ENCODE data around the gene SEMA3A. TPM values are rescaled to one million over a fixed set of nuclear protein-coding genes. Genes with fewer than 3 reads are reported as not detected.
"Not testable (repeated sequence)": the region's sequence is repeated elsewhere in the genome, so short reads cannot be mapped to it uniquely, and the experiment has no call there.

SEMA3A gene
- total and polyA plus RNA-seq, 2 of the 4 experiments (the other 2 are of a cell fraction) = 31.2 to 213 TPM

- Histone ChIP-seq H3K27me3 (ENCODE audit: control insufficient read depth, insufficient read depth, low read length) (no peaks in the 10 kb centered on the region), H3K23ac (ENCODE audit: low read depth, low read length) (no peak overlapping the region), H2BK15ac (ENCODE audit: low read depth, low read length) (no peak overlapping the region; the same call in 2 of the 3 replicates), H3K14ac (replicated peaks; ENCODE audit: low read depth, low read length) (no peak overlapping the region), H3K27ac (ENCODE audit: insufficient read depth, low read length) (no peak overlapping the region), H2BK120ac (ENCODE audit: low read depth, low read length) (no peak overlapping the region), H3K4me2 (ENCODE audit: low read depth, low read length) (no peak overlapping the region), H2BK5ac (ENCODE audit: low read depth, low read length, poor library complexity, severe bottlenecking) (peak overlapping the region; percentile 40), H4K20me1 (ENCODE audit: insufficient read depth, low read length) (no peaks in the 10 kb centered on the region), H3K56ac (ENCODE audit: extremely low read depth, insufficient read depth, low read length) (no peak overlapping the region), H2AK9ac (replicated peaks; ENCODE audit: low read depth, low read length, poor library complexity) (no peak overlapping the region), H2BK20ac (ENCODE audit: low read depth, low read length) (no peak overlapping the region; the same call in 1 of the 2 replicates), H4K5ac (ENCODE audit: low read depth, low read length) (peak overlapping the region; percentile 69; the same call in 1 of the 2 replicates), H4K91ac (ENCODE audit: insufficient read depth, low read depth, low read length) (no peak overlapping the region), H3K79me1 (ENCODE audit: low read depth in 1 of 2, low read length in 2 of 2) (peaks cover 4 to 19% of the 10 kb centered on the region in 2 experiments; a peak in 2 of 4 replicates), H3K9me3 (ENCODE audit: control insufficient read depth, insufficient read depth, low read length) (no peaks in the 10 kb centered on the region), H3K4ac (ENCODE audit: low read depth, low read length) (no peak overlapping the region), H2AK5ac (ENCODE audit: low read depth, low read length) (no peak overlapping the region), H2AFZ (replicated peaks; ENCODE audit: low read length, poor library complexity) (no peak overlapping the region), H3K4me1 (ENCODE audit: control insufficient read depth, insufficient read depth, low read length) (peaks cover 10% of the 10 kb centered on the region), H3K36me3 (ENCODE audit: control insufficient read depth, insufficient read depth, low read length) (no peaks in the 10 kb centered on the region; the same call in 1 of the 2 replicates), H3K9ac (ENCODE audit: low read depth, low read length) (no peak overlapping the region), H4K8ac (ENCODE audit: low read depth in 2 of 2, low read length in 2 of 2) (0 out of 4 replicates have a peak overlapping the region, but pooled peaks of 1 of the 2 experiments have one; percentile 37), H3K18ac (ENCODE audit: low read depth, low read length) (peak overlapping the region; percentile 59), H3K4me3 (ENCODE audit: insufficient read depth, low read depth, low read length) (no peak overlapping the region), H3K9me1 (ENCODE audit: insufficient read depth, low read length) (peaks cover 3% of the 10 kb centered on the region; the same call in 1 of the 2 replicates)
- in situ Hi-C loops (cut with MboI; ENCODE audit: low sequenced_read_pairs) = no loop called here
- TF ChIP-seq MAFK (IDR thresholded peaks at IDR 0.05; ENCODE audit: low read depth, low read length) (peak; percentile 64), POLR2A (IDR thresholded peaks at IDR 0.05; ENCODE audit: low read depth, low read length) (no peak)
- BruUV-seq (replicated peaks) = no TSS peak
- intact Hi-C loops (cut with micrococcal nuclease) = no loop called here
- WGBS, 2 experiments (ENCODE audit: extremely low coverage in 2 of 2, insufficient read length in 1 of 2) = no CpG with 5 or more reads among the region's 2 CpGs
- CTCF ChIA-PET = no interaction called here
- ATAC-seq (ENCODE audit: low read depth) (no peak), DNase-seq (no peak)
- dilution Hi-C loops (cut with HindIII; ENCODE audit: low sequenced_read_pairs, unreplicated experiment) = no loop called here
- POLR2A ChIA-PET (ENCODE audit: unreplicated experiment) = interaction anchor here (0.6 kb wide), 1 partner anchor 26 kb away, joined by 3 read pairs; no protein-coding TSS in a partner anchor
These were observed 138.5 kb downstream of the SEMA3A start for GRCh38 chr7:84055904-84056605.

GRCh38 chr7:84055199-84055598, 139.4 kb downstream of the SEMA3A start:
- H2BK120ac ChIP-seq (ENCODE audit: low read depth, low read length); dilution Hi-C loops (cut with HindIII; ENCODE audit: low sequenced_read_pairs, unreplicated experiment); H3K4me1 ChIP-seq (ENCODE audit: control insufficient read depth, insufficient read depth, low read length); DNase-seq; H3K56ac ChIP-seq (ENCODE audit: extremely low read depth, insufficient read depth, low read length); H2BK5ac ChIP-seq (ENCODE audit: low read depth, low read length, poor library complexity, severe bottlenecking); H4K20me1 ChIP-seq (ENCODE audit: insufficient read depth, low read length); intact Hi-C loops (cut with micrococcal nuclease); H3K14ac ChIP-seq (replicated peaks; ENCODE audit: low read depth, low read length); H3K9me3 ChIP-seq (ENCODE audit: control insufficient read depth, insufficient read depth, low read length); BruUV-seq (replicated peaks); H3K27me3 ChIP-seq (ENCODE audit: control insufficient read depth, insufficient read depth, low read length); ATAC-seq (ENCODE audit: low read depth); H3K9ac ChIP-seq (ENCODE audit: low read depth, low read length); H3K23ac ChIP-seq (ENCODE audit: low read depth, low read length); H2BK15ac ChIP-seq (ENCODE audit: low read depth, low read length); H3K27ac ChIP-seq (ENCODE audit: insufficient read depth, low read length); CTCF ChIA-PET; H3K4ac ChIP-seq (ENCODE audit: low read depth, low read length); H4K91ac ChIP-seq (ENCODE audit: insufficient read depth, low read depth, low read length); H2AFZ ChIP-seq (replicated peaks; ENCODE audit: low read length, poor library complexity); H2AK9ac ChIP-seq (replicated peaks; ENCODE audit: low read depth, low read length, poor library complexity); H4K5ac ChIP-seq (ENCODE audit: low read depth, low read length); H3K9me1 ChIP-seq (ENCODE audit: insufficient read depth, low read length); H4K8ac ChIP-seq (ENCODE audit: low read depth in 2 of 2, low read length in 2 of 2); H3K4me3 ChIP-seq (ENCODE audit: insufficient read depth, low read depth, low read length); POLR2A ChIA-PET (ENCODE audit: unreplicated experiment); H2BK20ac ChIP-seq (ENCODE audit: low read depth, low read length); in situ Hi-C loops (cut with MboI; ENCODE audit: low sequenced_read_pairs); H3K36me3 ChIP-seq (ENCODE audit: control insufficient read depth, insufficient read depth, low read length); H2AK5ac ChIP-seq (ENCODE audit: low read depth, low read length); H3K4me2 ChIP-seq (ENCODE audit: low read depth, low read length); H3K18ac ChIP-seq (ENCODE audit: low read depth, low read length): not testable (repeated sequence)
- no CpG with 5 or more reads among the region's 23 CpGs for WGBS, 2 experiments (ENCODE audit: extremely low coverage in 2 of 2, insufficient read length in 1 of 2)
- H3K79me1 ChIP-seq (ENCODE audit: low read depth in 1 of 2, low read length in 2 of 2) = peaks cover 4 to 14% of the 10 kb centered on the region in 2 experiments; a peak in 2 of 4 replicates
